ENCODE data around the gene KRT33B. TPM values are rescaled to one million over a fixed set of nuclear protein-coding genes. Genes with fewer than 3 reads are reported as not detected.

KRT33B gene
- total RNA-seq, 1 donor from 2014 or later: not detected

GRCh38 chr17:41333836-41334235, 35.8 kb downstream of the KRT33B start:
- Mint-ChIP-seq H3K27ac (no peak overlapping the region), H3K4me1 (peaks cover 10% of the 10 kb centered on the region), H3K27me3 (peaks cover 4% of the 10 kb centered on the region), H3K4me3 (no peak overlapping the region), H3K9me3 (no peaks in the 10 kb centered on the region), H3K36me3 (ENCODE audit: low read depth) (no peaks in the 10 kb centered on the region)
- CTCF ChIA-PET: no interaction called here
- POLR2A ChIA-PET: no interaction called here
- no peak for DNase-seq
- TF ChIP-seq CTCF (IDR thresholded peaks at IDR 0.05): no peak
- ATAC-seq (ENCODE audit: low read depth): no peak
- intact Hi-C loops (cut with micrococcal nuclease): no loop called here

GRCh38 chr17:41333098-41333497, 36.5 kb downstream of the KRT33B start:
- ChIA-PET POLR2A (no interaction called here), CTCF (no interaction called here)
- Mint-ChIP-seq H3K9me3 (no peaks in the 10 kb centered on the region), H3K36me3 (ENCODE audit: low read depth) (no peaks in the 10 kb centered on the region), H3K4me3 (no peak overlapping the region), H3K27me3 (peaks cover 4% of the 10 kb centered on the region), H3K27ac (no peak overlapping the region), H3K4me1 (peaks cover 10% of the 10 kb centered on the region)
- no peak for TF ChIP-seq CTCF (IDR thresholded peaks at IDR 0.05)
- DNase-seq: no peak
- intact Hi-C loops (cut with micrococcal nuclease): no loop called here
- no peak for ATAC-seq (ENCODE audit: low read depth)

GRCh38 chr17:41332239-41332638, 37.4 kb downstream of the KRT33B start:
- Mint-ChIP-seq H3K9me3 (no peaks in the 10 kb centered on the region), H3K4me1 (peaks cover 10% of the 10 kb centered on the region), H3K27ac (no peak overlapping the region), H3K36me3 (ENCODE audit: low read depth) (no peaks in the 10 kb centered on the region), H3K27me3 (peaks cover 4% of the 10 kb centered on the region), H3K4me3 (no peak overlapping the region)
- no peak for TF ChIP-seq CTCF (IDR thresholded peaks at IDR 0.05)
- CTCF ChIA-PET: no interaction called here
- intact Hi-C loops (cut with micrococcal nuclease): no loop called here
- no peak for DNase-seq
- POLR2A ChIA-PET: no interaction called here
- no peak for ATAC-seq (ENCODE audit: low read depth)

GRCh38 chr17:41331606-41332005, 38.0 kb downstream of the KRT33B start:
- intact Hi-C loops (cut with micrococcal nuclease): no loop called here
- Mint-ChIP-seq H3K27ac (no peak overlapping the region), H3K4me1 (peaks cover 10% of the 10 kb centered on the region), H3K36me3 (ENCODE audit: low read depth) (no peaks in the 10 kb centered on the region), H3K27me3 (peaks cover 4% of the 10 kb centered on the region), H3K4me3 (no peak overlapping the region), H3K9me3 (no peaks in the 10 kb centered on the region)
- DNase-seq (no peak), ATAC-seq (ENCODE audit: low read depth) (no peak)
- CTCF ChIA-PET: interaction anchor here (0.7 kb wide), 1 partner anchor 9 kb away, joined by 4 read pairs; no protein-coding TSS in a partner anchor
- no peak for TF ChIP-seq CTCF (IDR thresholded peaks at IDR 0.05)
- POLR2A ChIA-PET: no interaction called here

GRCh38 chr17:41329279-41329948, 40.2 kb downstream of the KRT33B start:
- DNase-seq (no peak), ATAC-seq (ENCODE audit: low read depth) (peak; percentile 47)
- TF ChIP-seq CTCF (IDR thresholded peaks at IDR 0.05): no peak
- Mint-ChIP-seq H3K4me1 (peaks cover 6% of the 10 kb centered on the region), H3K27me3 (no peaks in the 10 kb centered on the region), H3K27ac (no peak overlapping the region), H3K9me3 (no peaks in the 10 kb centered on the region), H3K4me3 (no peak overlapping the region), H3K36me3 (ENCODE audit: low read depth) (no peaks in the 10 kb centered on the region)
- POLR2A ChIA-PET: no interaction called here
- CTCF ChIA-PET: no interaction called here
- intact Hi-C loops (cut with micrococcal nuclease): loop anchor here (1.0 kb wide), 2 partner anchors 420 to 526 kb away; no protein-coding TSS in a partner anchor
